ENCODE data around the gene SSC4D.
"Not testable (repeated sequence)": the region's sequence is repeated elsewhere in the genome, so short reads cannot be mapped to it uniquely, and the experiment has no call there.

The SSC4D gene

GRCh38 chr7:76409537-76409936, at the start of gene SSC4D:
SSC4D (minus strand) TSS chr7:76409697; CDS start chr7:76404439, 5,258 bp downstream.
- no peak for DNase-seq
- intact Hi-C loops (cut with DNase I) = no loop called here

DNA sequence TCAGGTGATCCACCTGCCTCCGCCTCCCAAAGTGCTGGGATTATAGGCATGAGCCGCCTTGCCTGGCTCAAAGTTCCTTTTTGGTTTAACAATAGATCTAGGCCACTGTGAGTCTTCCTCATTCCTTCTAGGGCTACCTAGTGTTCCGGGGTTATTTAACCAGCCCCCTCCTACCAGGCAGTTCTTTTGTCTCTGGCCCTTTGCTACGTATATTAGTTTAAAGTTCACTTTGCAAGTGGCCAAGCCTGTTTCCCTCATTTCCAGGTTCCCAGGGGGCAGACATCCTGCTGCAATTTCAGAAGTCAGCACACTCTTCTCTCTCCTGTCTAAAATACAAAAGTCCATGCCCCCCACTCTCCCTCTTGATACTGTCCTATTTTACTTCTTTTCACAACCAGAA, 49.0 kb upstream of the SSC4D start:
- intact Hi-C loops (cut with DNase I); DNase-seq: not testable (repeated sequence)

- intact Hi-C loops (cut with DNase I); DNase-seq: not testable (repeated sequence)
Measured at GRCh38 chr7:76457017-76457416, 47.5 kb upstream of the SSC4D start.

GRCh38 chr7:76445577-76446008, 36.1 kb upstream of the SSC4D start:
- intact Hi-C loops (cut with DNase I) = not testable (repeated sequence)
- peak in 1 of 10 donors; percentile 82 for DNase-seq

- intact Hi-C loops (cut with DNase I) = not testable (repeated sequence)
- peak in 1 of 10 donors; percentile 14 for DNase-seq
Measured at GRCh38 chr7:76443846-76444245, 34.3 kb upstream of the SSC4D start.

- intact Hi-C loops (cut with DNase I) = not testable (repeated sequence)
- peak in 1 of 10 donors; percentile 34 for DNase-seq
Measured at GRCh38 chr7:76442664-76443446, 33.4 kb upstream of the SSC4D start.

DNA sequence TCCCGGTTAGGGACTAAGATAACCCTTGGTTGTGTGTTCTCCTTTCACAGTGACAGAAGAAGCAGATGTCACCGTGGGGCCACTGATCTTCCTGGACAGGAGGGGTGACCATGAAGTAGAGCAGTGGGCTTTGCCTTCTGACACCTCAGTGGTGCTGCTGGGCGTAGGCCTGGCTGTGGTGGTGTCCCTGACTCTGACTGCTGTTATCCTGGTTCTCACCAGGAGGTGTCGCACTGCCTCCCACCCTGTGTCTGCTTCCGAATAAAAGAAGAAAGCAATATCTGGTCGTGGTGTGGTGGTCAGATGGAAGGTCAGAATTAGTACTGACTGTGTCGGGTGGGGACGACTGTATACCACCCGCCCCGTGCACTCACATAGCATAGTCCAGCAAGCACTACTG, 32.3 kb upstream of the SSC4D start:
- DNase-seq; intact Hi-C loops (cut with DNase I): not testable (repeated sequence)

GRCh38 chr7:76440404-76440803, 30.9 kb upstream of the SSC4D start:
- intact Hi-C loops (cut with DNase I) = not testable (repeated sequence)
- peak in 1 of 10 donors; percentile 52 for DNase-seq

DNA sequence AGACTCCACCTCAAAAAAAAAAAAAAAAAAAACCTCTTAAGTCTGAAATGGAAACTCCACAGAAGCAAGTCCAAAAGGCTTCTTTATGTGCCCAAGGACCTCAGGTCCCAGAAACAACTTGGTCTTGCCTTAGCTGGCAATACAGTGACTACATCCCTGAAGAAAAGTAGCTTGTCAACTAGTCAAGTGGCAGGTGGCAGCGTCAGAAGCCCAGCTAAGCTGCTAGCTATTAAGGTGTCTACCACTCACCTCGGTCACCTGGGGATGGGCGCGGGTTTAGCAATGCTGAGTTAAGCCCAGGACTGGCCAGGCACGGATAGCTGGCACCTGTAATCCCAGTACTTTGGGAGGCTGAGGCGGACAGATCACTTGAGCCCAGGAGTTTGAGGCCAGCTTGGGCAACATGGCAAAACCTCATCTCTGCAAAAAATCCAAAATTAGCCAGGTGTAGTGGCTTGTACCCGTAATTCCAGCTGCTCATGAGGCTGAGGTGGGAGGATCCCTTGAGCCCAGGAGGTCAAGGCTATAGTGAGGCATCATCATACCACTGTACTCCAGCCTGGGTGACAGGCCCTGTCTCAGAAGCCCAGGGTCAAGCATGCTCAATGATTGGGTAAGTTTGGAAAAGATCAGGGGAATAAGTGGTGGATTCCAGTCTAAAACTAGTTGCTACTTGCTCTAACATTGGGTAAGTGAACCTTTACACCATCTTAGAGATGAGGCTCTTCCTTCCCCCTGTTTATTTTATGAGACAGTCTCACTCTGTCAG, 29.8 kb upstream of the SSC4D start:
- intact Hi-C loops (cut with DNase I); DNase-seq: not testable (repeated sequence)

DNA sequence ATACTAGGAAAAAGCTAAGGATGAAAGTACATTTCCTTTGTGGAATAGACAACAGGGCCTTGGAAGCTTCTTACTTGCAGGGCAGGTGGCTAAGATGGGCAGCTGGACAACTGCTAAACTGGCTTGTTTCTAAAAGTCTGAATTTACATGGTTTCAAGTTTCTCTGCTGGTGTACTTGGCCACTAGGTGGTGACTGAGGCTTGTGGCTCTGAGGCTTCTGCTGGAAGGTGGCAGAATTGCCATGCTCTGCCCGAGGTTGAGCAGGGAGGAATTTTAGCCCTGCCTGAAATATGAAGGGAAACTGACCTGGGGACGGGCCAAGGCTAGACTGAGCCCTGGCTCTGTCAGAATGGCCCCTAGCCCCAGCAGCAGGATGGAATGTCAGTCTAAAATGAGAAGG, 28.4 kb upstream of the SSC4D start:
- DNase-seq = peak; percentile 40 to 95 (median 76)
- intact Hi-C loops (cut with DNase I) = not testable (repeated sequence)

DNA sequence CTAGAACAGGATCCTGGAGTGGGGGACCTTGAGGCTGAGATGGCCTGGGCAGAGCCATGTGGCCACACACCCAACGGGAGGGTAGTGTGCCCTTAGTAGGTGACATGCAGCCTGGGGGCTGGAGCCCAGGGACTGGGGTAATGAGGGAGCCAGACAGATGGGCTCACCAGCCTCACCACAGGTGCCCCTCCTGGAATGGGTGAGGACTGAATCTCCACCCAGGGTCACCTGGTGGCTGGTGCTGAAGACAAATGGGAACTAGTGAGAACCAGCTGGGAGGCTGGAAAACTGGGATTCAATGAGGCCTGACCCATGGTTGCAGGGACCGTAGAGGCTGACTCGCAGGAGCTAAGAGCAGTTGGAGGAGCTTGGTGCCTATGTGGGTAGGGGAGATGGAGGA, 21.3 kb upstream of the SSC4D start:
- DNase-seq = peak in 1 of 10 donors; percentile 62
- intact Hi-C loops (cut with DNase I) = no loop called here

- DNase-seq = peak in 1 of 10 donors; percentile 44
- intact Hi-C loops (cut with DNase I) = no loop called here
Measured at GRCh38 chr7:76430211-76430610, 20.7 kb upstream of the SSC4D start.

DNA sequence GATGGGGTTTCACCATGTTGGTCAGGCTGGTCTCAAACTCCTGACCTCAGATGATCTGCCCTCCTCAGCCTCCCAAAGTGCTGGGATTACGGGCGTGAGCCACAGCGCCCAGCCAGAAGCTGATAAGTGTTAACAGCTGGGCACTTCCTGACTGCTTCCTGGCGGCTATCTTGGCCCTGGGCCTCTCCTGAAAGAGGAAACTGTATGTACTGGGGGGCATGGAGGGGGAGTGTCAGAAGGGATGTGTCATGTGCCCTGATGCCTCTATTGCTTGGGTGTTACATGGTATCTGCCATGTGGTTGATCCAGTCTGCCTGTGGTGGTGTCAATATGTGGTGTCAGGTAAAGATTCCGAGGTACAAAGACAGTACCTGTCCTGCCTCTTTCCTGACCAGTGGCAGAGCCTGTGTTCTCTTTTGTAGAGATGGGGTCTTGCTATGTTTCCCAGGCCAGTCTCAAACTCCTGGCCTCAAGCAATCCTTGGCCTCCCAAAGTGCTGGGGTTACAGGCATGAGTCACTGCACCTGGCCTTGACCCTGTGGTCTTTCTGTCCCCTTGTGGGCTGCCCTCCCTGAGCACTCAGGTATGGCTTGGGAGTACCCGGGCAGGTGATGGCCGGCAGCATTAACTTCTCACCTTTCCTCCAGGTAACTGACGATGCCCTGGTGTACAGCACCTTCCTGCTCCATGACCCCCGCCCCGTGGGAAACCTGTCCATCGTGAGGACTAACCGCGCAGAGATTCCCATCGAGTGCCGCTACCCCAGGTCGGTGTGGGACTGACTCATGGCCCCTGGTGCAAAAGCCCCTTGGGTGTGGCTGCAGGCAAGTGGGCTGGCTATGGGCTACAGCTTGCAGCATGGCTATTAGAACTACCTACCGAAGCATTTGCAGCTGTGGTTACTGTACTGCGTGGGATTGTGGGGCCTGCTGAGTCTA, 19.6 kb upstream of the SSC4D start:
- intact Hi-C loops (cut with DNase I) = no loop called here
- DNase-seq = peak in 1 of 10 donors; percentile 79

DNA sequence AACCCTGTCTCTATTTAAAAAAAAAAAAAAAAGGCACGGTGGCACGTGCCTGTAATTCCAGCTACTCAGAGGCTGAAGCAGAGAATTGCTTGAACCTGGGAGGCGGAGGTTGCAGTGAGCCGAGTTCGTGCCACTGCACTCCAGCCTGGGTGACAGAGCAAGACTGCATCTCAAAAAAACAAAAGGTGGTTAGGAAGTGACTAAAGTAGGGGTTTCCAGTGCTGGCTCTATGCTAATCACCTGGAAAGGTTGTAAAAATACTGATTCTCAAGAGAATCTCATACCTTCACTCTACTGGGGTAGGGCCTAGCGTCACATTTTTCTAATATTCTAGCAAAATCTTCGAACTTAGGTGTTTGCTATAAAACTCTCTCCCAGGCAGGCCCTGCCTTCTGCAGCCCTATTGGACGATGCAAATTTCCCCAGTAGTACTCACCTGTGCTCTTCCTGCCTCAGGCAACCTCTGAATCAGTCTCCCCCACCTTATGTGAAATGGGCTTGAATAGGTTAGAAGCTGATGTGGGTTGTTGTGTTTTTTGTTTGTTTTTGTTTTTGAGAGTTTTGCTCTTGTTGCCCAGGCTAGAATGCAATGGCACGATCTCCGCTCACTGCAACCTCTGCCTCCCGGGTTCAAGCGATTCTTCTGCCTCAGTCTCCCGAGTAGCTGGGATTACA, 18.8 kb upstream of the SSC4D start:
- intact Hi-C loops (cut with DNase I) = no loop called here
- no peak for DNase-seq

DNA sequence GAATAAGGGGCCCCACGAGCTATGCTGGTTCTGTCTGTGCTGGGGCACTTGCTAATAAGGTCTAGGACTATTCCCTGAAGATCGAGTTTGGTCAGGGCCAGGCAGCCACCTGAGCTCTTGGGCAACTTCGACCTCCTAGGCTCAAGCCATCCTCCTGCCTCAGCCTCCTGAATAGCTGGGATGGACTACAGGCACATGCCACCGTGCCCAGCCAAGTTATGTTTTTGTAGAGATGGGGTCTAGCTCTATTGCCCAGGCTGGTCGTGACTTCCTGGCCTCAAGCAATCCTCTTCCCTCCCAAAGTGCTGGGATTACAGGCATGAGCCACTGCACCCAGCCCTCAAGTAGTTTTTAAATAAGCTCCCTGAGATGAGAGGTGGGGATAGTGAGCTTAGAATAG, 18.1 kb upstream of the SSC4D start:
- peak in 1 of 10 donors; percentile 65 for DNase-seq
- intact Hi-C loops (cut with DNase I) = no loop called here

- peak in 1 of 10 donors; percentile 74 for DNase-seq
- intact Hi-C loops (cut with DNase I) = no loop called here
Measured at GRCh38 chr7:76426246-76426645, 16.7 kb upstream of the SSC4D start.

DNA sequence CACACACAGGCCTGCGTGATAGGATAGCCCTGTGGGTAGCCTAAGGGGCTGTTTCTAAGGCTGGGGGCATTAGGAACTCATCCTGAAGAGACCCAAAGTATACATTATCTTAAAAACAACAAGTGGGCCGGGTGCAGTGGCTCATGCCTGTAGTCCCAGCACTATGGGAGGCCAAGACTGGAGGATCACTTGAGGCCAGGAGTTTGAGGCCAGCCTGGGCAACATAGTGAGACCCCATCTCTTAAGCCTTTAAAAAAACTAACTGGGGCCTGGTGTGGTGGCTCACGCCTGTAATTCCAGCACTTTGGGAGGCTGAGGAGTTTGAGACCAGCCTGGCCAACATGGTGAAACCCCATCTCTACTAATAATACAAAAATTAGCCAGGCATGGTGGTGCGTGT, 16.1 kb upstream of the SSC4D start:
- DNase-seq; intact Hi-C loops (cut with DNase I): not testable (repeated sequence)

DNA sequence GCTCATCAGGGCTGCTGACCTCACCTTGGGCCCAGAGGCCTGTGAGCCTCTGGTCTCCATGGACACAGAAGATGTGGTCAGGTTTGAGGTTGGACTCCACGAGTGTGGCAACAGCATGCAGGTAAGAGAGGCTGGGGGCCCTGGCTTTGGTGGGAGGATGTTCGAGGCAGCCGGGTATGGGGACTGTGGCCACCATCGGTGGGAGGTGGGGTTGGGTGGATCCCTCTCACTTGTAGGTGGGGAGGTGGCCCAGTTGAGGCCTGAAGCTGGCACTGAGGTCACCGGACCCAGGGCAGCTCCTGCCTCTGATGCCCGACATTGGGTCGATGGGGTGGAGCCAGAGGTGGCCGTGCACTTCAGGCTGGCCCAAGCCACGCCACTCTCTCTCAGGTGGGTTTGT, 15.7 kb upstream of the SSC4D start:
- DNase-seq = peak in 2 of 10 donors; percentile 57 to 79
- intact Hi-C loops (cut with DNase I) = no loop called here

- peak in 2 of 10 donors; percentile 54 to 55 for DNase-seq
- intact Hi-C loops (cut with DNase I) = no loop called here
Measured at GRCh38 chr7:76424413-76425111, 15.1 kb upstream of the SSC4D start, which contains the start of gene ZP3. ZP3 (plus strand) TSS chr7:76424950; CDS start chr7:76424965, 15 bp downstream.

All from posterior cingulate gyrus (tissue), 11 donors.